NCI-H82 treated with DMSO at 0.1 percent for 48 hours (cell line): ENCODE measurements around the gene WDR74.

Experiments
- DNase-seq: peaks from one replicate; lab custom pipeline; 2025; ENCODE audit not compliant: unreplicated experiment; lab: John Stamatoyannopoulos, UW

The WDR74 gene

DNA sequence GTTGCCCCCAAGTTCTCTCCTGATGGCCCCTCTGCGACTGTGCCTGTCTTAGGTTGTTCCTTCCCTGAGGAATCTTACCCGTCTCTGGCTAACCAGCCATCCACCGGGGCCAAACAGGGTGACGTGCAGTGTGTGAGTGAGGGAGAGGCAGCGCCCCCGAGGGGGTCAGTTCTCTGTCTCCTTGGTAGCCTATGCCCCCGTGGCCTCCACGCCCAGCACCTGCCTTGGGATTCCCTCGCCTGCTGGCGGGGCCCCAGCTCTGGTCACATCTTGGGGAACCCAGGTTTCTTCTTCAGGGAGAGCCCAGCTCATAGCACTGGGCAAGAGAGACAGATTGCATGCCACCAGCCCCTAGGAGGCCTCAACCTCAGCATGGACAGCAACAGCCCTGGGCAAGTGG, 39.9 kb downstream of the WDR74 start:
- DNase-seq: no peak

DNA sequence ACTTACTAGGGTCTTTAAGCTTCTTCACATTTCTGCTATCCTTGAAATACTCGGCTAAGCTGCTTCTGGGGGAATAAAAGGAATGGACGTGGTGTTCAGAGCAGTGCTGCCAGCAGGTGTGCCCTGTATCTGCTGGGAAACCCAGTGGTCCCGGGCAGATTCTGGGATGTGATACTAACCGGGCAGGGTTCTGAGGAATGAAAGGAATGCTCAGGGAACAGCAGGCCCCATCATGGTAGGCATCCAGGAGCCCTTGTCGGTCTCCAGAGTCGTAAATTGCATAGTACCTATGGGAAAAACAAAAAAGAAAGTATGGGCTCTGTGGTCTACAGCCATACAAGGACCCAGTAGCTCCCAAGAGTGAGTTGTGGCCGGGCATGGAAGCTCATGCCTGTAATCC, 43.1 kb downstream of the WDR74 start:
- DNase-seq: no peak

DNA sequence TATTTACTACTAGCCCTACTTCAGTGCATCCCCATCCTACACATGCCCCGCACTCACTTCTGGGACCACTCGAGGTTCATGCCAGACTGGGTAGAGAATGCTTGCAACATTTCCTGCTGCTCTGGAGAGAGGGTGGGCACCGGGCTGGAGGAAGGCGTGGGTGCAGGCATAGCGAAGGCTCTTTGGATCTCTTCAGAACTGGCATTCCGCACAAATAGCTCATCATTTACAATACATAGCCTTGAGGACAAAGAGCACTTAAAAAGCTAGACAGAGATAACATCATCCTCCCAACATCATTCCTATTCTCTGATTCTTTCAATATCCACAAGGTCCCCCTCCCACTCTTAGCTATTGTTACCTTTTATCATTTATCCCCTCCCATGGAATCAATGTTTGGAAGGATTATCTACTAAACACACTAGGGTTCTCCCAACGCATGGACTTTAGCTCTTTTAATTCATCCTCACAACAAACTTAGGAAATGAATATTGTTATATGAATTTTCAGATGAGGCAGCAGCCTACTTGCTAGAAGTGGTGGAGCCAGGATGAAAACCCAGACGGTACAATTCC, 45.1 kb downstream of the WDR74 start:
- DNase-seq: no peak

DNA sequence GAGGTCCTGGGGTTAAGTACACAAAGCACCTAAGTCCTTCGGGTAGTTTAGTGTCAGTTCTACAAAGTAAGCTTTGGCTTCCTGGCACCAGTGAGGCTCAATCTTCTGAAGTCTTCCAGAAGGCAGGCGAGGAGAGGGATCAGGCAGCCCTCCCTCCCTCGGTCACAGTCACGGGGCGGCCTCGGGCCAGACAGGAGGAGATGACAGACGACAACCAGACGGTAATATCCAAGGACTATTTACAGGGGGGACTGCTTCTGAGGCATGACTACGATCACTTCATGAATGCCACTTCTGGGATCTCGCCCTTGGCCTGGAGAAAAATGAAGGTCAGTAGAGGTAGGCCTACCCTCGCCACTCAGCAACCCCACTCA, 47.2 kb downstream of the WDR74 start:
- peak; percentile 46 for DNase-seq

DNA sequence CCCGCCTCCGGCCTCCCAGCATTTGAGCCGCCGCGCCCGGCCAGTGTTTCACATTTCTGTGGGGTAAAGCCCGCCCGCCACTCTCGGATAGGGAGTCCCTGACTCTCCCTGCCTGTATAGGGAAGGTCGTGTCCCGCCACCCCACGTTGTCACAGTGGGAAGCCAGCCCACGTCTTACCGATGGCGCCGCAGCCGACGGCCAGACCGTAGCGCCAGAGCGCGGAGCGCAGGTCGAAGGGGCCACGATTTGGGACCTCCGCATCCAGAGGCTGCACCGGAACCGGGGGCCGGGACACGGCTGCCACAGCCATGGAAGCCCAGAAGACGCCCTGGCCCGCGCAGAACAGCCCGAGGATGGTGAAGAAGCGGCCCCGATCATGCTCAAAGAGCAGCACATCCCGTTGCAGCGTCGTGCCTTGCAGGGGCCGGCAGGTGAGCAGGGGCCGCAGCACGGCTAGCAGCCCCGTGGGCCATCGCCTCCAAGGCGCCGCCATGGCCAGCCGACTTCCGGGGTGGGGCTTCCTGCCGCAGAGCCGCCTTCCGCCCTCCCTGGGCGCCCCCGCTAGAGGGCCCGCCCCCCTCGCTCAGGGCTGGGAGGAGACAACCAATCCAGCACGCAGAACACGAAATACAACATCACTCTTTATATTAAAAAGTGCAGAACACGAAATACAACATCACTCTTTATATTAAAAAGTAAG, 47.7 kb downstream of the WDR74 start, which contains the start of gene TMEM223:
TMEM223 (minus strand) TSS at position 506 of the 701 bp plus-strand sequence; CDS start at position 494, 12 bp downstream.
- peak; percentile 46 for DNase-seq

DNA sequence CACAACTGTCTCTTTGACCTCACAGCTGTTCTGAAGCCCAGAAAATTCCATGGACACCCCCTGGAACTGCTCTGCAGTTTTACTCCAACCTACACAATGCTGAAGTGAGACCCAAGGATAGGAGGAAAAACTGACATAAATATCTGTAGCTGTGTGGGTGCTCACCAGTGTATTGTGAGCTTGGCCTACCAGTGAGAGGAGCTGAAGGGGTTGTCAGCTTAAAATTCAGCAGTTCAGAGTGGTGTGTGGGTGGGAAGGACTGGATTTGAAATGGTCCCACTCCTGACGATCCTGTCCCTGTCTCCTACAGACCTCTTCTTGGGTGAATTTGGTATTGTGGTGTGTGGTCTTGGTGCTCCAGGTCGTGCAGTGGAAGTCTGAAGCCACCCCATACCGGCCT, 49.8 kb downstream of the WDR74 start:
- no peak for DNase-seq

DNA sequence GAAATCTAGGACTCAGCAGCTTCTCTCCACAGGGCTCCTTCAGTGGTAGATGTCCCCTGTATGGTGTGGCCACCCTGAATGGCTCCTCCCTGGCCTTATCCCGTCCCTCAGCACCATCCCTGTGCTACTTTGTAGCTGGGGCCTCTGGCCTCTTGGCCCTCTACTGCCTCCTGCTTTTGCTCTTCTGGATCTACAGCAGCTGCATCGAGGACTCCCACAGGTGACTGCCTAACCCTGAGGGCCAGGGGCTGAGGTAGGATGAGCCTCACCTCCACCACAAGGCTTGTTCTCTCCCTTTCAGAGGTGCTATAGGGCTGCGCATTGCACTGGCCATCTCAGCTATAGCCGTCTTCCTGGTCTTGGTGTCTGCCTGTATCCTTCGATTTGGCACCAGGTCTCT, 50.4 kb downstream of the WDR74 start:
- DNase-seq: no peak

DNA sequence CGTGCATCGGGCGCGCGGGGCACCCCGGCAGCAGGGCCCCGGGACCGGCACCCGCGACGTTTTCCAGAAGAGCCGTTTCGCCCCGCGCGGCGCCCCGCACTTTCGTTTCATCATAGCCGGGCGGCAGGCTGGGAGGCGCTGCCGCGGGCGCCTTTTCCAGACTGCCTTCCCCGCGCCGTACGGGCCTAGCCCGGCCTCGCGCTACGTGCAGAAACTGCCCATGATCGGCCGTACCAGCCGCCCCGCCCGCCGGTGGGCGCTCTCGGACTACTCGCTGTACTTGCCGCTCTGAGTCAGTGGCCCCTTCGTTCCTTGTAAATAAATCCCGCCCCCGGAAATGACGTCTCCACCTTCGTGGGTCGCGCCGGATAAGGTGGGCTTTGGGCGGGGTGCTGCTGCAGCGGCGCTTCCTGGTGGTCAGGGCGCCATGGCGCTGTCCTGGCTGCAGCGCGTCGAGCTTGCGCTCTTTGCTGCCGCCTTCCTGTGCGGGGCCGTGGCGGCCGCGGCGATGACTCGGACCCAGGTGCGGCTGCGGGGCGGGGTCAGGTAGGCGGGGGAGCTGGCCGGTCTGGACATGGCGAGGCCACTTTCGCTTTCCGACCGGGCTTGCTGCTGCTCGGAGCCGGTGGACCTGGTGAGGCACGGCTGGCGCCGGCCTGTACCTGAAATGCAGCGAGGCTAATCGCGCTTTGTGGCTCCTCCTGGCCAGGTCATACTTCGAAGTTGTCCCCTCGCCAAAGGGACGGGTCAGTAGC, 52.2 kb downstream of the WDR74 start, which contains the start of gene TMEM179B:
TMEM179B (plus strand) TSS at position 398 of the 755 bp plus-strand sequence; CDS start at position 428, 30 bp downstream.
- DNase-seq: peak; percentile 88

DNA sequence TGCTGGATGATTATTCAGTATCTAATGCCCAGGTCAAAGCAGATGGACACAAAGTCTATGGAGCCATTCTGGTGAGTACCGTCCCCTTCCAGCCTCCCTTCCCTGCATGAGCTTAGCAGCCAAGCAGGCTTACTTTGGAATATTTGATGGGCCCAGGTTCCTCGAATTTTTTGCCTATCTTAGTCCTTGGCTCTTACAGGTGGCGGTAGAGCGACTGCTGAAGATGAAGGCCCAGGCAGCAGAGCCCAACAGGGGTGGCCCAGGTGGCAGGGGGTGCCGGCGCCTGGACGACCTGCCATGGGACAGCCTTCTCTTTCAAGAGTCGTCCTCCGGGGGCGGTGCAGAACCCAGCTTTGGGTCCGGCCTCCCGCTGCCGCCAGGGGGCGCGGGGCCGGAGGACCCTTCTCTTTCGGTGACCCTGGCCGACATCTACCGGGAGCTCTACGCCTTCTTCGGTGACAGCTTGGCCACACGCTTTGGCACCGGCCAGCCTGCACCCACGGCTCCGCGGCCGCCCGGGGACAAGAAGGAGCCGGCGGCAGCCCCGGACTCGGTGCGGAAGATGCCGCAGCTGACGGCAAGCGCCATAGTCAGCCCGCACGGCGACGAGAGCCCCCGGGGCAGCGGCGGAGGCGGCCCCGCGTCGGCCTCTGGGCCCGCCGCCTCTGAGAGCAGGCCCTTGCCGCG, 52.9 kb downstream of the WDR74 start:
- DNase-seq: peak; percentile 53
